Measurements from ENCODE around the gene GTF2A1.

- TF ChIP-seq CTCF (IDR thresholded peaks at IDR 0.05; ENCODE audit: low read length) (no peak), EZH2phosphoT487 (IDR thresholded peaks at IDR 0.05; ENCODE audit: low read length) (no peak), EZH2 (optimal IDR thresholded peaks at IDR 0.05; ENCODE audit: low read depth, low read length) (no peak)
Measured at GRCh38 chr14:81233615-81234014, 12.9 kb upstream of the GTF2A1 start.

Measured in MM.1S (cell line).